Measurements from ENCODE around the gene APOA4. TPM values are rescaled to one million over a fixed set of nuclear protein-coding genes. Genes with fewer than 3 reads are reported as not detected.
A peak's percentile ranks its signal among the peaks of the same experiment; 100 is the strongest.

The APOA4 gene
- total and polyA plus RNA-seq, 2 donors (not counting 3 experiments of a cell fraction or from before 2014, with no cell fraction given): not detected

DNA sequence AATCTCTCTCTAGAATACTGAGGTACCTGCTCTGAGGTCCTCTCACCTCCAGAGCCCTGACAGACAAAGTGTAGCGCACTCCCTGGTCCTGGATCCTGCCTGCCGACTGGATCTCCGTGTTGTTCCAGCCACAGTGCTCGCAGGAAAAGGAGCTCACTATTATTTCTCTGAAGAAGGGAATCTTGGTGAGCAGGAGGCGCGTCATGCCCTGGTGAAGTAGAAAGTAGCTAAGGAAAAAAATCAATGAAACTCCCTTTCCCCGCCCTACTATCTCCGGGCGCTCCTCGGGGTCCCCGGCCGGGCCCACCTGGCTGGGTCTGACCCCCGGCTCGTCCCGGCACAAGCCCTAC is 35.7 kb downstream of the APOA4 start:
- dilution Hi-C loops (cut with MboI; ENCODE audit: extremely low pct_ligation_motif_present, low sequenced_read_pairs) (no loop called here), intact Hi-C loops (cut with micrococcal nuclease) (loop anchor here (5.0 kb wide), 1 partner anchor 540 kb away; the partner anchor contains the start of gene CEP164)
- TF ChIP-seq GATA2 (IDR thresholded peaks at IDR 0.05; ENCODE audit: insufficient read depth, insufficient read length, low read depth, low read length) (no peak), EZH2 (IDR thresholded peaks at IDR 0.05; ENCODE audit: borderline replicate concordance, low read depth, low read length, severe bottlenecking) (no peak), POLR2AphosphoS5 (IDR thresholded peaks at IDR 0.05; ENCODE audit: insufficient read depth, low read depth, low read length) (no peak), POLR2A (IDR thresholded peaks at IDR 0.05; ENCODE audit: low read depth, low read length) (no peak), FOS (IDR thresholded peaks at IDR 0.05; ENCODE audit: borderline replicate concordance, insufficient read depth, low read length) (no peak), JUN (IDR thresholded peaks at IDR 0.05; ENCODE audit: borderline replicate concordance, insufficient read depth, insufficient read length, low read depth) (no peak), MYC (IDR thresholded peaks at IDR 0.05; ENCODE audit: low read depth, low read length) (no peak)
- TF ChIP-seq, protein P1, sequence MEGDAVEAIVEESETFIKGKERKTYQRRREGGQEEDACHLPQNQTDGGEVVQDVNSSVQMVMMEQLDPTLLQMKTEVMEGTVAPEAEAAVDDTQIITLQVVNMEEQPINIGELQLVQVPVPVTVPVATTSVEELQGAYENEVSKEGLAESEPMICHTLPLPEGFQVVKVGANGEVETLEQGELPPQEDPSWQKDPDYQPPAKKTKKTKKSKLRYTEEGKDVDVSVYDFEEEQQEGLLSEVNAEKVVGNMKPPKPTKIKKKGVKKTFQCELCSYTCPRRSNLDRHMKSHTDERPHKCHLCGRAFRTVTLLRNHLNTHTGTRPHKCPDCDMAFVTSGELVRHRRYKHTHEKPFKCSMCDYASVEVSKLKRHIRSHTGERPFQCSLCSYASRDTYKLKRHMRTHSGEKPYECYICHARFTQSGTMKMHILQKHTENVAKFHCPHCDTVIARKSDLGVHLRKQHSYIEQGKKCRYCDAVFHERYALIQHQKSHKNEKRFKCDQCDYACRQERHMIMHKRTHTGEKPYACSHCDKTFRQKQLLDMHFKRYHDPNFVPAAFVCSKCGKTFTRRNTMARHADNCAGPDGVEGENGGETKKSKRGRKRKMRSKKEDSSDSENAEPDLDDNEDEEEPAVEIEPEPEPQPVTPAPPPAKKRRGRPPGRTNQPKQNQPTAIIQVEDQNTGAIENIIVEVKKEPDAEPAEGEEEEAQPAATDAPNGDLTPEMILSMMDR (IDR thresholded peaks at IDR 0.05; ENCODE audit: extremely low read depth in 1 of 2, insufficient read depth in 1 of 2, low read depth in 1 of 2, low read length in 2 of 2): no peak
- TF ChIP-seq, protein P2, sequence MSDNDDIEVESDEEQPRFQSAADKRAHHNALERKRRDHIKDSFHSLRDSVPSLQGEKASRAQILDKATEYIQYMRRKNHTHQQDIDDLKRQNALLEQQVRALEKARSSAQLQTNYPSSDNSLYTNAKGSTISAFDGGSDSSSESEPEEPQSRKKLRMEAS (IDR thresholded peaks at IDR 0.05; ENCODE audit: insufficient read depth, insufficient read length): no peak
- H3K9me3 ChIP-seq (replicated peaks; ENCODE audit: control insufficient read depth, insufficient read depth, low read length): no peaks in the 10 kb centered on the region
- H3K36me3 ChIP-seq (ENCODE audit: control insufficient read depth in 2 of 2, extremely low read depth in 1 of 2, insufficient read depth in 2 of 2, low read length in 2 of 2): peaks cover 21 to 28% of the 10 kb centered on the region in 2 experiments
- DNase-seq (ENCODE audit: low read depth, low spot score): no peak
- peaks cover 13% of the 10 kb centered on the region for H3K4me1 ChIP-seq (ENCODE audit: control insufficient read depth, extremely low read depth, insufficient read depth, low read length)
- peak overlapping the region; percentile 40 for H3K27ac ChIP-seq (ENCODE audit: insufficient read depth, low read depth, low read length)
- CTCF ChIA-PET: interaction anchor here (1.0 to 6.2 kb wide), 8 partner anchors 13 to 440 kb away, joined by 3 to 210 read pairs (median 4); no protein-coding TSS in a partner anchor
- peak overlapping the region; percentile 63 for H3K4me2 ChIP-seq (ENCODE audit: insufficient read depth, low read length)
- H4K20me1 ChIP-seq (replicated peaks; ENCODE audit: control insufficient read depth, extremely low read depth, insufficient read depth, low read length): no peaks in the 10 kb centered on the region
- no peaks in the 10 kb centered on the region for H3K9me1 ChIP-seq (replicated peaks; ENCODE audit: control insufficient read depth, extremely low read depth, insufficient read depth, low read length)
- H3K9ac ChIP-seq (replicated peaks; ENCODE audit: extremely low read depth, insufficient read depth, low read length): peak overlapping the region; percentile 88
- no peak for FAIRE-seq
- POLR2A ChIA-PET: interaction anchor here (0.5 to 1.4 kb wide), 4 partner anchors 69 to 414 kb away, joined by 3 to 8 read pairs (median 3); partner anchors contain the start of gene SIK3
- peak overlapping the region; percentile 92 for H2AFZ ChIP-seq (ENCODE audit: low read depth, low read length)
- no peaks in the 10 kb centered on the region for H3K27me3 ChIP-seq (ENCODE audit: control insufficient read depth in 2 of 2, insufficient read depth in 2 of 2, low read length in 2 of 2)
- peak overlapping the region; percentile 76 to 92 (median 88) for H3K4me3 ChIP-seq (replicated peaks in 1 of 3; ENCODE audit: insufficient read depth in 1 of 3, low read depth in 1 of 3, low read length in 3 of 3)
- peaks cover 15% of the 10 kb centered on the region for H3K79me2 ChIP-seq (ENCODE audit: control insufficient read depth, insufficient read depth, low read length)
- no TSS peak for BruUV-seq (replicated peaks)
